DOHH2 (cell line): ENCODE measurements around the gene PDE4B.

Experiments
- H3F3A ChIP-seq: fragments of 200-600 bp; sonication (generic), shearing (Covaris generic); 2 replicates; pipeline ENCODE4 v1.6.0; 2016; ENCODE audit warnings: antibody characterized with exemption, mild to moderate bottlenecking; ENCODE audit not compliant: control insufficient read depth, insufficient read depth
- H3K27ac ChIP-seq: fragments of 200-600 bp; sonication (generic); 2 replicates; pipeline ENCODE4 v1.5.1; 2014; ENCODE audit warnings: low read depth, mild to moderate bottlenecking, low read length, moderate library complexity
- H3K27me3 ChIP-seq: fragments of 200-600 bp; sonication (generic); 2 replicates; pipeline ENCODE4 v1.6.1; 2014; ENCODE audit warnings: mild to moderate bottlenecking, low read length, mixed read lengths; ENCODE audit not compliant: control insufficient read depth
- H3K36me3 ChIP-seq: fragments of 200-600 bp; sonication (generic); 2 replicates; pipeline ENCODE4 v1.6.1; 2014; ENCODE audit warnings: mild to moderate bottlenecking, low read length, moderate library complexity, mixed read lengths; ENCODE audit not compliant: control insufficient read depth
- H3K4me1 ChIP-seq: fragments of 200-600 bp; sonication (generic); 2 replicates; pipeline ENCODE4 v1.6.1; 2014; ENCODE audit warnings: mild to moderate bottlenecking, low read length, mixed read lengths; ENCODE audit not compliant: control insufficient read depth
- H3K4me2 ChIP-seq: fragments of 200-600 bp; sonication (generic); 2 replicates; pipeline ENCODE4 v1.6.0; 2014; ENCODE audit warnings: mild to moderate bottlenecking, low read length, moderate library complexity
- H3K4me3 ChIP-seq: fragments of 200-600 bp; sonication (generic); 2 replicates; pipeline ENCODE4 v1.5.1; 2014; ENCODE audit warnings: mild to moderate bottlenecking, low read length, mixed read lengths
- H3K79me2 ChIP-seq: fragments of 200-600 bp; sonication (generic); 2 replicates; pipeline ENCODE4 v1.6.1; 2014; ENCODE audit warnings: mild to moderate bottlenecking, low read length, mixed read lengths; ENCODE audit not compliant: control insufficient read depth
- H3K9me2 ChIP-seq: fragments of 200-600 bp; sonication (generic); replicated peaks from 2 replicates; pipeline ENCODE4 v1.6.1; 2014; ENCODE audit warnings: mild to moderate bottlenecking, low read length, mixed read lengths; ENCODE audit not compliant: control insufficient read depth
- H3K9me3 ChIP-seq: fragments of 200-600 bp; sonication (generic); 2 replicates; pipeline ENCODE4 v1.6.1; 2014; ENCODE audit warnings: antibody characterized with exemption, low read length, mixed read lengths; ENCODE audit not compliant: control insufficient read depth, insufficient read depth
- H4K20me1 ChIP-seq: fragments of 200-600 bp; sonication (generic); 2 replicates; pipeline ENCODE4 v1.6.0; 2014; ENCODE audit warnings: low read depth, mild to moderate bottlenecking, antibody characterized with exemption, low read length, moderate library complexity; ENCODE audit not compliant: control insufficient read depth, insufficient read depth
- EZH2phosphoT487 ChIP-seq: fragments of 200-600 bp; sonication (generic); IDR thresholded peaks from 2 replicates; pipeline ENCODE4 v1.6.1; 2017; ENCODE audit warnings: borderline replicate concordance, mild to moderate bottlenecking, antibody characterized with exemption, low read length, moderate library complexity, mixed read lengths
- TF ChIP-seq, protein P1 (sequence below): fragments of 200-600 bp; sonication (generic); IDR thresholded peaks from one replicate; pipeline ENCODE4 v1.5.1; 2014; ENCODE audit warnings: antibody characterized with exemption, mild to moderate bottlenecking, low read depth, low read length; ENCODE audit not compliant: poor library complexity, severe bottlenecking

Gene PDE4B

DNA sequence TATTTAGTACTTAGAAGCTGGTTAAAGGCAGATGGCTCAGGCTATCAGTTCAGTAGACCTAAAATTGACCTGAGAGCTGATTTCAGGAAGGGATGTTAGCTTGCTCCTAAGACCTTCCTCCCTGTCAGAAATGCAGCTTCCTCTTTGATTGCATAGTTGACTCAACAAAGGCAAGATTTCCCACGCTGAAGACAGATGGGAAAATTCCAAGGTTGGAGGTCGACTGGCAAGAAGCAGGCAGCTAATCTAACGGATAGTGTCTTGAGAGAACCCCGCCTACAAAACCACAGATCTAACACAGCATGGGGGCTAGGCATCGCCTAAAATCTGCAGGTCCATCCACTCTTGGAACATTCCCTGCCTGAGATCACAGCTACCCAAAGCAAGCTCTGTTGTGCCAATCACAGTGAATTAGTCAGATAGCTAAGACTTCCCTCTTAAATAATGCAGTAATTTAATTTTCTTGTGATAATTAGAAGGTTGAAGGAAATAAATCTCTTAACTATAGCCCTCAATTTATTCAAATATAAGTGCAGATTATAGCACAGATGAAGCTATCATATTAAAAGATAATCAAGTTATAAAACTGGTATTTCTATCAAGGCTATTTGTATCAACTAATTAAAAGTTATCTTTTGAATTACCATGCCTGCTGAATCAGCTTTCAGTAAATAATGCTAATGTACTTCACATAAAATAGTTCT is 383.5 kb downstream of the PDE4B start:
- H3K4me2 ChIP-seq, result no peak overlapping the region
- no peak overlapping the region for H3K27ac ChIP-seq
- H3K9me2 ChIP-seq, result no peaks in the 10 kb centered on the region
- H3K79me2 ChIP-seq, result no peaks in the 10 kb centered on the region
- no peaks in the 10 kb centered on the region for H3F3A ChIP-seq
- H4K20me1 ChIP-seq, result no peaks in the 10 kb centered on the region
- no peaks in the 10 kb centered on the region for H3K9me3 ChIP-seq
- H3K4me1 ChIP-seq, result peaks cover 15% of the 10 kb centered on the region
- H3K4me3 ChIP-seq, result no peak overlapping the region
- no peaks in the 10 kb centered on the region for H3K27me3 ChIP-seq
- no peaks in the 10 kb centered on the region for H3K36me3 ChIP-seq
- TF ChIP-seq EZH2phosphoT487, result no peak
- TF ChIP-seq, protein P1, sequence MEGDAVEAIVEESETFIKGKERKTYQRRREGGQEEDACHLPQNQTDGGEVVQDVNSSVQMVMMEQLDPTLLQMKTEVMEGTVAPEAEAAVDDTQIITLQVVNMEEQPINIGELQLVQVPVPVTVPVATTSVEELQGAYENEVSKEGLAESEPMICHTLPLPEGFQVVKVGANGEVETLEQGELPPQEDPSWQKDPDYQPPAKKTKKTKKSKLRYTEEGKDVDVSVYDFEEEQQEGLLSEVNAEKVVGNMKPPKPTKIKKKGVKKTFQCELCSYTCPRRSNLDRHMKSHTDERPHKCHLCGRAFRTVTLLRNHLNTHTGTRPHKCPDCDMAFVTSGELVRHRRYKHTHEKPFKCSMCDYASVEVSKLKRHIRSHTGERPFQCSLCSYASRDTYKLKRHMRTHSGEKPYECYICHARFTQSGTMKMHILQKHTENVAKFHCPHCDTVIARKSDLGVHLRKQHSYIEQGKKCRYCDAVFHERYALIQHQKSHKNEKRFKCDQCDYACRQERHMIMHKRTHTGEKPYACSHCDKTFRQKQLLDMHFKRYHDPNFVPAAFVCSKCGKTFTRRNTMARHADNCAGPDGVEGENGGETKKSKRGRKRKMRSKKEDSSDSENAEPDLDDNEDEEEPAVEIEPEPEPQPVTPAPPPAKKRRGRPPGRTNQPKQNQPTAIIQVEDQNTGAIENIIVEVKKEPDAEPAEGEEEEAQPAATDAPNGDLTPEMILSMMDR, result no peak

DNA sequence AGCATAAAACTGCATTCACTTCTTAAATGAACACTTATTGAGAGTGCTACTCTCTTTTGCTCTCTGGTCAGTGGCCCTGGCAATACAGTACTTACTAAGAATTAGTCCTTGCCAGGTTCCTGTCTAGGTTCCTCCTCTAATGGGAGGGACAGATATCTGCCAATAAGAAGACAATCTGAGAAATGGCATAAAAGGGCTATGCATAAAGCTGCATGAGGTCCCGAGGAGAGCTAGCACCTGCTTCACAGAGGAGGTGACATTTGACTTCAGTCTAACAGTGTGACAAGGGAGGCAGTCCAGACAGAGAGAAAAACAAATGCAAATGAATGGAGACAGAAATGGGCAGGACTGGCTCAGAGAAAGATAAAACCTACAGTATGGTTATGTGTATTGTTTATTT is 384.1 kb downstream of the PDE4B start:
- no peak overlapping the region for H3K27ac ChIP-seq
- H4K20me1 ChIP-seq, result no peaks in the 10 kb centered on the region
- H3K36me3 ChIP-seq, result no peaks in the 10 kb centered on the region
- TF ChIP-seq, protein P1, result no peak
- TF ChIP-seq EZH2phosphoT487, result no peak
- no peaks in the 10 kb centered on the region for H3K79me2 ChIP-seq
- H3K4me2 ChIP-seq, result no peak overlapping the region
- no peaks in the 10 kb centered on the region for H3F3A ChIP-seq
- no peak overlapping the region for H3K4me3 ChIP-seq
- H3K9me3 ChIP-seq, result no peaks in the 10 kb centered on the region
- no peaks in the 10 kb centered on the region for H3K9me2 ChIP-seq
- no peaks in the 10 kb centered on the region for H3K27me3 ChIP-seq
- peaks cover 15% of the 10 kb centered on the region for H3K4me1 ChIP-seq

DNA sequence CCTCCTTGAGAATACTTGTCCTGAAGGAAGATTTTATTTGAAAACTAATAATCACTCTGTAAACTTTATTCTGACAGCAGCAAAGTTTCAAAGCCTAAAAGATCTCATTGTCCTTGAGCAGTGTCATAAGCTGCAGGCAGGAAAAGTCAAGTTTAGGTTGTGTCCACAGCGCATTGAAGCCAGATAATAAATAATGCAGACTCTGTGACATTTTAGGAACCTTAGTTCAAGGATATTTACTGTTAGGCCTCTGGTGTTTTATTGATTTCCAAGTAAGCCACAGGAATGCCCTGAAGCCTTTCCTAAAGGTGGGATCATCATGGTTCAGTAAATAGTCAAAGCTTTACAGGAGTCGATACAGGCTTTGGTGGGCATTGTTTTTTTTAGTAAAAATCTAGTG is 384.8 kb downstream of the PDE4B start:
- no peaks in the 10 kb centered on the region for H4K20me1 ChIP-seq
- H3K4me1 ChIP-seq, result peaks cover 20% of the 10 kb centered on the region
- TF ChIP-seq, protein P1, result no peak
- TF ChIP-seq EZH2phosphoT487, result no peak
- no peaks in the 10 kb centered on the region for H3F3A ChIP-seq
- H3K4me3 ChIP-seq, result no peak overlapping the region
- H3K4me2 ChIP-seq, result no peak overlapping the region
- no peaks in the 10 kb centered on the region for H3K27me3 ChIP-seq
- no peaks in the 10 kb centered on the region for H3K36me3 ChIP-seq
- H3K79me2 ChIP-seq, result no peaks in the 10 kb centered on the region
- H3K9me3 ChIP-seq, result no peaks in the 10 kb centered on the region
- H3K9me2 ChIP-seq, result no peaks in the 10 kb centered on the region
- H3K27ac ChIP-seq, result no peak overlapping the region
